HUES48 (cell line): ENCODE results near the gene PREX1.

Experiments
- H3K27ac ChIP-seq: one replicate; pipeline ENCODE4 v1.7.0; 2013; ENCODE audit warnings: low read depth, low read length, inconsistent platforms
- H3K27me3 ChIP-seq: 2 replicates; pipeline ENCODE4 v1.6.1; 2013; ENCODE audit warnings: mild to moderate bottlenecking, low read length; ENCODE audit not compliant: control insufficient read depth, insufficient read depth
- H3K36me3 ChIP-seq: 2 replicates; pipeline ENCODE4 v1.6.1; 2013; ENCODE audit warnings: low read length; ENCODE audit not compliant: control insufficient read depth, insufficient read depth
- H3K4me1 ChIP-seq: 2 replicates; pipeline ENCODE4 v1.6.1; 2013; ENCODE audit warnings: mild to moderate bottlenecking, low read length; ENCODE audit not compliant: control insufficient read depth, insufficient read depth
- H3K4me3 ChIP-seq: 2 replicates; pipeline ENCODE4 v1.5.1; 2013; ENCODE audit warnings: mild to moderate bottlenecking, low read depth, low read length
- H3K9ac ChIP-seq: 2 replicates; pipeline ENCODE4 v1.6.1; 2013; ENCODE audit warnings: mild to moderate bottlenecking, low read depth, low read length, moderate library complexity
- H3K9me3 ChIP-seq: 2 replicates; pipeline ENCODE4 v1.6.1; 2013; ENCODE audit warnings: low read length; ENCODE audit not compliant: control insufficient read depth, insufficient read depth

PREX1 gene

GRCh38 chr20:48730977-48731376 is 96.8 kb downstream of the PREX1 start:
- H3K27ac ChIP-seq: no peak overlapping the region
- no peaks in the 10 kb centered on the region for H3K9me3 ChIP-seq
- no peak overlapping the region for H3K4me3 ChIP-seq
- H3K36me3 ChIP-seq: no peaks in the 10 kb centered on the region
- no peak overlapping the region for H3K9ac ChIP-seq
- no peaks in the 10 kb centered on the region for H3K27me3 ChIP-seq
- no peaks in the 10 kb centered on the region for H3K4me1 ChIP-seq

GRCh38 chr20:48729538-48729937 is 98.3 kb downstream of the PREX1 start:
- Histone ChIP-seq H3K4me1 (no peaks in the 10 kb centered on the region), H3K9ac (no peak overlapping the region), H3K27me3 (no peaks in the 10 kb centered on the region), H3K27ac (no peak overlapping the region), H3K36me3 (no peaks in the 10 kb centered on the region), H3K4me3 (no peak overlapping the region), H3K9me3 (no peaks in the 10 kb centered on the region)

GRCh38 chr20:48728042-48728825 is 99.6 kb downstream of the PREX1 start:
- Histone ChIP-seq H3K27me3 (no peaks in the 10 kb centered on the region), H3K27ac (no peak overlapping the region), H3K4me1 (no peaks in the 10 kb centered on the region; the same call in 1 of the 2 replicates), H3K4me3 (no peak overlapping the region), H3K36me3 (no peaks in the 10 kb centered on the region), H3K9ac (0 out of 2 replicates have a peak overlapping the region, but pooled peaks have one; percentile 14), H3K9me3 (no peaks in the 10 kb centered on the region)

GRCh38 chr20:48727226-48727625 is 100.6 kb downstream of the PREX1 start:
- Histone ChIP-seq H3K4me1 (no peaks in the 10 kb centered on the region; the same call in 1 of the 2 replicates), H3K9me3 (no peaks in the 10 kb centered on the region), H3K36me3 (no peaks in the 10 kb centered on the region), H3K4me3 (no peak overlapping the region), H3K27me3 (no peaks in the 10 kb centered on the region), H3K9ac (no peak overlapping the region), H3K27ac (no peak overlapping the region)

GRCh38 chr20:48725555-48725991 is 102.2 kb downstream of the PREX1 start:
- no peak overlapping the region for H3K9ac ChIP-seq
- no peaks in the 10 kb centered on the region for H3K9me3 ChIP-seq
- no peaks in the 10 kb centered on the region for H3K27me3 ChIP-seq
- H3K27ac ChIP-seq: no peak overlapping the region
- no peaks in the 10 kb centered on the region; the same call in 1 of the 2 replicates for H3K4me1 ChIP-seq
- no peaks in the 10 kb centered on the region for H3K36me3 ChIP-seq
- no peak overlapping the region for H3K4me3 ChIP-seq

GRCh38 chr20:48724891-48725554 is 102.8 kb downstream of the PREX1 start:
- Histone ChIP-seq H3K27me3 (no peaks in the 10 kb centered on the region), H3K4me1 (no peaks in the 10 kb centered on the region; the same call in 1 of the 2 replicates), H3K9ac (no peak overlapping the region), H3K4me3 (no peak overlapping the region), H3K36me3 (no peaks in the 10 kb centered on the region), H3K27ac (no peak overlapping the region), H3K9me3 (no peaks in the 10 kb centered on the region)

GRCh38 chr20:48724382-48724781 is 103.4 kb downstream of the PREX1 start:
- Histone ChIP-seq H3K4me1 (no peaks in the 10 kb centered on the region; the same call in 1 of the 2 replicates), H3K9me3 (no peaks in the 10 kb centered on the region), H3K27ac (no peak overlapping the region), H3K27me3 (no peaks in the 10 kb centered on the region), H3K4me3 (no peak overlapping the region), H3K9ac (no peak overlapping the region), H3K36me3 (no peaks in the 10 kb centered on the region)

GRCh38 chr20:48723308-48724264 is 104.2 kb downstream of the PREX1 start:
- H3K36me3 ChIP-seq: no peaks in the 10 kb centered on the region
- no peak overlapping the region for H3K27ac ChIP-seq
- H3K4me1 ChIP-seq: no peaks in the 10 kb centered on the region; the same call in 1 of the 2 replicates
- no peaks in the 10 kb centered on the region for H3K9me3 ChIP-seq
- H3K27me3 ChIP-seq: no peaks in the 10 kb centered on the region
- H3K9ac ChIP-seq: no peak overlapping the region
- H3K4me3 ChIP-seq: no peak overlapping the region

GRCh38 chr20:48722737-48723191 is 105.0 kb downstream of the PREX1 start:
- Histone ChIP-seq H3K4me3 (no peak overlapping the region), H3K4me1 (no peaks in the 10 kb centered on the region; the same call in 1 of the 2 replicates), H3K36me3 (no peaks in the 10 kb centered on the region), H3K27me3 (no peaks in the 10 kb centered on the region), H3K9me3 (no peaks in the 10 kb centered on the region), H3K9ac (no peak overlapping the region), H3K27ac (no peak overlapping the region)

GRCh38 chr20:48722002-48722731 is 105.6 kb downstream of the PREX1 start:
- Histone ChIP-seq H3K27me3 (no peaks in the 10 kb centered on the region), H3K36me3 (no peaks in the 10 kb centered on the region), H3K9ac (no peak overlapping the region), H3K4me3 (no peak overlapping the region), H3K4me1 (no peaks in the 10 kb centered on the region; the same call in 1 of the 2 replicates), H3K9me3 (no peaks in the 10 kb centered on the region), H3K27ac (no peak overlapping the region)
